NOMO-1 (cell line): ENCODE data around the gene POLR3C.

Experiments
- DNase-seq, 2 experiments: peaks; one replicate each; lab custom pipeline; 2025; ENCODE audit not compliant: unreplicated experiment in 2 of 2; lab: John Stamatoyannopoulos, UW

POLR3C gene

DNA sequence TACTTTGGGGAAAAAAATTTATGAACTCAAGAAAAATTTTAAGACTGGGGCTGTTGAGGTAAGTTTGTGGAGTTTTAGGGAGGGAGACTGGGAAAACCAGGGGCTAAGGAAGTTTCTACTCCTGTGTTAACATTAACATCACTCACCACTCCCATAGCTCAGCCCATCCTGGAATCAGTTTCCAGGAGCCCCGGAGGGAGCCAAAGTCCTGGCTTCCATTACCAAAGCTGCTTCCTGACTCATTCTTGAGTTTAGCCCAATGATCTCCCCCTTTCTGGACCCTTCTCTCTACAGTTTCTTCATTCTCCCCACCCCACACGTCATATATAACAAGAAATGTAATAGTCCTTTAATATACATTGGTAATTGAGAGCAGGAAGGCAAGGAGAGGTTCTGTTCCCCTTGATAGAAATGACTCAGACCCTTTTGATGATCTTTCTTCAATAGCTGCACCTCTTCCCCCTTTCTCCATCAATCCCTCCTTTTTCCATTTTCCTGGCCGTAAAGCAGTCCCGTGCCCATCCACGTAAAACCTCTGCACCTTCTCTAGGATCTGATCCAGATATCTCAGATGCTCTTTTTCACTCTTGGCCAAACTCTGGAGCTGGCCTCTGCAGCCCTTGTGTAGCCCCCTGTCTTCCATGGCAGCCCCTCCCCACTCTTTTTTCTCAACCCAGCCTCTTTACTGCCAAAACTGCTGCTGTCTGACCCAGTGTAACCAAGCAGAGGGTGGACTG, 39.5 kb downstream of the POLR3C start:
- DNase-seq = no peak

DNA sequence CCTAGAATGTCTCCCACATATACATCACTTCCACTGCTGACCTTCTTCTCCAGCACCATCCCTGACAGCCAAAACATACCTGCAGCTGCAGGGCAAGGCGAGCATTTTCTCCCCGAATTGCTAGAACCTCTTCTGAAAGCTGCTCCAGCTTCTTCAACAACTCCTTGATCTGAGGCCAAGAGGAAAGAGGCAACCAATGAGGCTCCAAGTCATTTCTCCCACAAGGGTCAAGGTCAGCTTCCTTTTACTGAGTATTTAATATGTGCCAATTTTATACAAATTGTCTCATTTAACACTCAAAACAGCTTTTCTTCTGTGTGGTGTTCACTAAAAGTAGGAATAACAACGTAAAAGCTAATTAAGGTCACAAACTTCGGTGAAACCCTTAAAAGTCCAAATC, 44.2 kb downstream of the POLR3C start:
- no peak for DNase-seq

DNA sequence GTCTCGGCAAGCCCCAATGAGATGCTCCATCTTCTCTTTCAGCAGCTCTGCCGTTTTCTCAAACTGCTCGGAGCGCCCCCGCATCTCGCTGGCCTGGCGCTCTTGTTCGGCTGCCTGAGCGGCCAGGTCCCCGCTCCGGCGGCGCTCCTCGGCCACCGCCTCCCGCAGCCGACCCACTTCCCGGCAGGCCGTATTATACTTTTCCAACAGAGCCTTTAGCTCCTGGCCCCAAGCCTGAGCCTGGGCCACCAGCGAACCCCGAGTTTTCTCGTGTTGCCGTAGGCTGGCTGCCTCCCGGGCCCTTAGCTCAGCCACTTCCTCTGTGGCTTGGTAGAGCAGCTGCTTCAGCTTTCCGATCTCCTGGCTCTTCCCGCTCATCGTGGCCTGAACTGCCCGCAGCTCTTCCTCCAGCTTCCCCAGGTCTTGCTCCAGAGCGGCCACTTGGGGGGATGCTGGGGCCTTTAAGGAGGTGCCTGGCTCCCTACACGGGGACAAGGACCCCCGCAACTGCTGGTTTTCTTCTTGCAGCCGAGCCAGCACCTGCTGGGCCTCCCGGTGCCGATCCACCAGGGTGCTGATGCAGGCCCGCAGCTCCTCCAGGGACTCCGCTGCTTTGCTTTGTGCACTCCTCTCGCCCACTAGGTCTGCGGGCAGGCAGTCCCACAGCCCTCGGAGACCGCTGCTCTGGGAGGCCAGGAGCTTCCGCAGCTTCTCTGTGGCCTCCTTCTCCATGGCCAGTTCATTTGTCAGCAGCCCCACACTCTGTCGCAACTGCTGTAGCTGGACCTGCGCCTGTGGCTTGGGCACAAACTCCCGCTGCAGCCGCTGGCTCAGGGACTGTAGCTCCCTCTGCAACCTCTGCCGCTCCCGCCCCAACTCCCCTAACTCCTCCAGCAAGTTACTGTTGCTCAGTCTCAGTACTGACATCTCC, 48.3 kb downstream of the POLR3C start:
- peak; percentile 44 to 48 for DNase-seq

DNA sequence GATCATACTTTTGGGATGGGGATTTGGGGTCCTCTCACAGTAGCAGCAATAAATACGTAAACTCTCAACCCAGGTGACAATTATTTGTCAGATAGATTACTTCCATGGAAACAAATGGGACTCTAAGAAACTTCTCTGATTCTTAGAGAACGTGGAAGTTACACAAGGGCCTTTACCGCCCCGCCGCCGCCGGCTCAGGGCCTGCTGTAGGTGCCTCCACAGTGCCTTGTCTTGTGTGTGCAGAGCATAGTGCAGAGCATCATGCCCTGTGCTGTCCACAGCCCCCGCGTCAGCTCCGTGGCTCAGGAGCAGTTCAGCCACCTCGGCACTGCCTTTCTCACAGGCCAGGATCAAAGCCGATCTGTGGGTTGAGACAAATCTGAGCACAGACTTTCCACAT, 50.6 kb downstream of the POLR3C start:
- DNase-seq = no peak

DNA sequence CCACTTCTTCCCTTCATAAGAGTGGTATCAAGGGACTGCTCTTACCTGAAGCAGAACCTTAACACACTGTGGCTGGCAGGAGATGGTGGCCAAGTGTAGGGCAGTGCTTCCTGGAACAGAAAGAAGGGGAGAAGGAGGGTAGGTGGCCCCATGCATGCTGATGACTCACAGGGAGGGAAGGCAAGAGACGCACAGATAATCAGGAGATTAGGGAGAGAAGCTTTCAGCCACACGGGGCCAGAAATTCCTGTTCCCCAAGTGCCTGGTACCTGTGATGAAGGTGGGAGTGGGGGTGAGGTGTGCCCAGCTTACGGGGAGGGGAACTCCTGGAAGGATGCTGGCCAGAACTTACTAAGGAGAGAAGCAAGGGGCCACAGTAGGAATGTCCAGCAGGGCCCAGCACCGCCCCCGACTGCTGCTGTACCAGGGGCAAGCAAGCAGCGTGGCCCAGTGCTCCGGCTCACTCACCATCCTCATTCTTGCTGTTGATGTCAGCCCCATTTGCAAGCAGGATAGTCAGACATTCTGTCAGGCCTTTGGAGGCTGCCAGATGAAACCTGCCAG, 54.0 kb downstream of the POLR3C start:
- DNase-seq = no peak

DNA sequence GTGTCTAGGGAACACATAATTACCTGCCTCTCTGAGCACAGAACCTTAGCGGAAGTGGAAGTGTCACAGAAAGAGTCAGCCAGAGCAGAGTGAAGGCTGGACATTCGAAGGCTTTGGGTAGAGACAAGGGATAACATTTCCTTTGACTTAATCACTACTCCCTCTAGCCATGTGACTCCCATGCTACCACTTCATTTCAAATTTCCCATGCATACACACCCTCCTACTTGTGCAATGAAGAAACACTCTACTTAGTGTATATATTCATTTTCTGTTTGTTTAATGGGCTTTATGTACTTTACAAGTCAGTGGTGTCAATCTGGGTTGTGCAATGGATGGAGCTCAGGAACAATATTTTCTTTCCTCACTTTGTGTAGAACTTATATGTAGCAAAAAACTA, 54.7 kb downstream of the POLR3C start:
- DNase-seq = no peak

DNA sequence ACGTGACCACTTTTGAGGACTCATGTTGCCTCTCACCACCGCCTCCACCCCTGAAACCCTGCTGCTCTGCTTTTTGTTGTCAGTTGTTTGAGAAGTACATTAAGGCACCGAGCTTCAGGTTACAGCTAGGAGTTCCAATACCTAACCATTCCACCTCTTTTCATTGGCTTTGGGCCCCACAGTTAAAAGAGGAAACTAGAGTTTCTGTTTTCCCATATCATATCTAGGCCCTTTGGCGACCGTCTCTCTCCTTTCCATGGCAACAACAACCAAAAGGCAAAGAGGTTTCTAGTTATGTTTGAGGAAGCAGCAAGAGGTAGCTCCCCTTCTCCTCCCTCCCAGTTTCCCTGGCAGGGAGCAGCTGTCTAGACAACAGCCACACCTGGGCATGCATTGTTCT, 55.8 kb downstream of the POLR3C start:
- peak; percentile 3 to 8 for DNase-seq

DNA sequence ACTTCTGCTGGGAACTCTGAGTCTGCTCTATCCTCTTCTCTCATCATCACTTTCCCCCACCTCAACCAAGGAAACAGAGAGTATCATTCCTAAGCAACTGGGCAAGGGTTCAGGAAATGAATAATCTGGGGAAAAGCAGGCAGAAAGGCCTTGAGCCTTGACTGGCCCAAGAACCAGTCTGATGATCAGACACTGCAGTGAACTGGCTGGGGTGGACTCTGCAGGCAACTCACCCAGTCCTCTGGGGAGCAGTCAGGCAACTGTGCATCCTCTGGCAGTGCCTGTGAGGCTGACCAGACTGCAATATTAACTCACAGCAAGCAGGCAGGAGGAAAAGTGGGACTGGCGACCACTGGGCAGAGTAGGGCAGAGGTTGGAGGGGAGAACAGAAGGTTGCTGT, 60.7 kb downstream of the POLR3C start:
- DNase-seq = no peak

DNA sequence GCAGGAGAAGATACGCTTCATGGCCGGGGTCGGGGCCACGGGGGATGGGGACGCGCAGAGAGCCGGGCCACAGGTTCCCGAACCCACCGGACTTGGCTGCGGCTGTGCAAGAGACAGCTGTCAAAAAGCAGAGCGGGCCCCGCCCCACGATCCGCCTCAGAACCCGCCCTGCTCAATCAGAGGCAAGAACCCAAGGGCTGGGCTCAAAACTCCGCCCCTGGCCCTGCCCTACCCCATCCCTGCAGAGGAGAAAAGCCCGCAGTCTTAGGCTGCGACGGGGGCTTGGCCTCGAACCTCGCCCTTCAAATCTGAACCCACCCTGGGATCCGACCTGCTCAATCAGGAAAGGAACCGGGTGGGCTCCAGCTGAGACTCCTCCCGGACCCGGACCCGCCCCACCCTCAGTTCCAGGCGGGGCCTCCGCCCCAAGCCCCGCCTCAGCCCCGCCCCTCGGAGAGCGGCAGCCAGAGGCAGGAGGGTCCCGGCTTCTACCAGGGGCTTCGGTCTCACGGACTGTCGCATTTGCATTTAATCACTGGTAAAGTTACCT, 61.8 kb downstream of the POLR3C start, which contains the start of gene ANKRD35:
Gene ANKRD35 (minus strand): TSS at position 129 of the 550 bp plus-strand sequence. CDS start 108 bp downstream, at position 21.
- peak; percentile 65 to 76 for DNase-seq

DNA sequence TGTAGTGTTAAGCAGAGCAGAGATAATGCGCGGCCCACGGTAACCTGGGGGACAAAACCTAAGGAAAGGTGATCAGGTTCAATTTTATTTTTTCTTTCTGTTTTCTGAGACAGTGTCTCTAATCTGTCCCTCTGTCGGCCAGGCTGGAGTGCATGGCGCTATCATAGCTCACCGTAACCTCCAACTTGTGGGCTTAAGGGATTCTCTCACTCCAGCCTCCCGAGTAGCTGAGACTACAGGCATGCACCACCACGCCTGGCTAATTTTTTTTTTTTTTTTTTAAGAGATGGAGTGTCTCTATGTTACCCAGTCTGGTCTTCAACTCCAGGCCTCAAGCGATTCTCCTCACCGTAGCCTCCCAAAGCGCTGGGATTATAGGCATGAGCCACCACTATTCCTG, 62.4 kb downstream of the POLR3C start:
- DNase-seq = no peak

DNA sequence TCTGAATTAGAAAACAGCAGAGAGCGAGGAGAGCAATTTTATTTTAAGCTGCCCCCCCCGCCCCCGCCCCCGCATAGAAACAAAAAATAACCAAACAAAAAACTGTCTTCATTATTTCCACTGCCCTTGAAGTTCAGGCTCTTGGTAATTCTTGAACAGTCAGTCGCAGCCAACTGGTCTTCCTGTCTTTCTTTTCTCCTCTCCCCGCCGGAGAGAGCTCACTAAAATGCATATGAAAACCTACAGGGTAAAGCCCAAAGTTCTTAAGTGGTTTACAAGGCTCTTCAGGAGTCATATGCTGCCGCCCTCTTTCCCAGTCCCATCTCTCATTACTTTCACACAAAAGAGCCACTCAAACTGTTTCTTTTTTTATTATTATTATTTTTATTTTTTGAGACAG, 62.8 kb downstream of the POLR3C start:
- no peak for DNase-seq

DNA sequence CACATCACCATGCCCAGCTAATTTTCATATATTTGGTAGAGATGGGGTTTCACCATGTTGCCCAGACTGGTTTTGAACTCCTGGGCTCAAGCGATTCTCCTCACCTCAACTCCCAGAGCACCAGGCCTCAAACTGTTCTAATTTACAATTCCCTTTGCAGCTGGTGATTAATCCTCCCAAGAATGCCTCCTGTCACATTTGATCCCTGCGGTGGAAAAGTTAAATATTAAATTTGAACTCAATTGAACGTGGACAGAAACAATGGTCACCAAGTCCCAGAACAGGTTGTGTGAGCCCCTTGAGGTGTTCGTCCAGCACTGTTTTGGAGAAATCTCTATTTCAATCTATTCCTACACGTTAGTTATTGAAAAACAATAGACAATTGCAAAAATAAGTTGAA, 63.6 kb downstream of the POLR3C start:
- DNase-seq = no peak

DNA sequence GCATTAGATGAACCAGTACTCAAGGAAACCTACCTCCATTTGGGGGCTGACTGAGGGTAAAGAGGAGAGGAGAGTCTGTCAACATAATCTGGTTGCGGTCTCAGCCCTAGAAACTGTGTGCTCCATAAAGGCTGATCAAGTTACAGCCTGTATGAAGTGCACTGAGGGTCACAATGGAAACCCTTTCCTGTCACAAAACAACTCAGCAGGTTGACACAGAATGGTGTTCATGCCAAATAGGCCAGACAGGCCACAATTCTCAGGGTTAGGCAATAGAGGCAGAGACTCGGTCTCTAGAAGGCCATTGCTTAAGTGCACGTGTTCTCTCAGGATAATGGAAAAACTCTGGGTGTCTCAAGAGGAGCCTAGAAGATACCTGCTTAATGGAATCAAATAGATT, 65.7 kb downstream of the POLR3C start:
- no peak for DNase-seq

DNA sequence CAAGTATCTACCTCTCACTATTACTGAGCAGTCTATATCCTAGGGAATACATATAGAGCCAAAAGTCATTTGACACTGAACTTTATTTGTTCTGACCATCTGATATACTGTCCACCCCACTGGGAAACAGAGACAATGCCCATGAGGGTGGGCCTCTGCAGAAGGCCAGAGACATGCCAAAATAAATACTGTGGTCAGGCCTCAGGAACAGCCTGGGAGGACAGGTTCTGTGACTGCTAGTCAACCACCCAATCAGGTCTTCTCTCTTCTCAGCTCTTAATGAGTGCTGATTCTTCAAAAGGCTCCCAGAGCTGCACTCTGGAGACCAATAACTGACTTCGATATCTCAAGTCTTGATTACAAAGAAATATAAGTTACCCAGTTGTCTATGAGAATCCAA, 67.1 kb downstream of the POLR3C start:
- DNase-seq = no peak

DNA sequence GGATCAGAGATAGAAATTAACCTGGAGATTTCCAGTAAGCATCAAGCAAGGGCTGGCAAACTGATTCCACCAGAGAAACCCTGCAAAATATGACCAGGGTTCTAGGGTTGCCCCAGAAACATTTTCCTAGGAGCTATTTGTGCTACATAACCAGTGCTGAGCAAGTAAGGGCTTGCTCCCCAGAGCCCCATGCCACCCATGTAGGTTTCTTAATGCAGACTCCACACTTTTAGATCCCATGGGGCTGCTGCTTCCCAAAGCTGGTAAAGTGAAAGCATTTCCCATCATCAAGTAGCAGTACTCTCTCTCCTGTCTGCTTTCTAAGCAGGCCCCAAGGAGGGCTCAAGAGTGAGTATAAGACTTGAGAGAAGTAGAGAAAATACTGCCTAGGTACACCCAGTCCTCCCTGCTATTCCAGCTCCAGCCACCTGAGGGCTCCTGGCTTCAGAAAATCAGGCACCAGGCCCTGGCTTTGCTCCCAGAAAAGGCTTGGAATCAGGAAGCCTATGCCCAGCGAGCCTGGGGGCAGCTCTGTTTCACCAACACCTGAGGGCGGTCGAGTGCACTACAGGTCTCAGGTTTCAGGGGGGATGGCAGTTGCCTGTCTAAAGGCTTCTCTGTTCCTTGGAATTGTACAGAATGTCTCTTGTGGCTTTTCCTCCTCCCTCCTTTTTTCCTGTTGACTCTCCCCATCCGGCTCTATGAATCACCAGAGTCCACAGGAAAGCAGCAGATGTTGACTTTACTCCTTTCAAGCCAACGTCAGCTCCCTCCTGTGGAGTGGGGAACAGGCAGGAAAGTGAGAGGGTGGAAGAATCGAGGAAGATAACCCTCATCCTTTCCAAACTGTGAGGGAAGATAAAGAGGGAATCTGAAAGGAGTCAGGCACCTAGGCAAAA, 67.8 kb downstream of the POLR3C start:
- DNase-seq = peak in 1 of 2 experiments; percentile 19

DNA sequence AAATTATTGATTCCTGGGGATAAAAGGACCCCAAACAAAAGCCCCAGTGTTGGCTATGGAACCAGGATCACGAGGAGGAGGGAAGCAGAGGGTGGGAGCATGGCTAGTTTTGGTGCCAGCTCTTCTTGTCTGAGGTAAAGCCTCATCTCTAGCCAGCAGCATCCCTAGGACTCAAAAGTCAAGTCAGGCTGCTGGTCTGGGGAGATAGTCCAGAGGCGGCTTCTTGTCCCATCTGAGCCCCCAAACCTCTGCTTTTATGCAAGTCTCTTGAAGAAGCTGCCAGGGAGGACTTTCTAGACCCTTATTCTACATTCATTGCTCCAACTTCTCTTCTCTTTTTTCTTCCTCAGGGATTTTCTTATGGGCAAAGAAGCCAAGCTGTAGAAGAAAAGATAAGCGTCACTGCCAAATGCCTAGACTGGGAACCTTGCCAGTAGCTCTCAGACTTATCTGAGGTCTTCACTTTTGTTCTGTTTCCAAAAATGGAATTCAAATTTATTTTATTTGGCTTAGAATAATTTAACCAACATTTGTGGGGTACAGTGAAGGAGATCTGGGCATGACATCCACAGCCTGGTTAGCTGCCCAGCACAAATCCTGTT, 68.6 kb downstream of the POLR3C start:
- no peak for DNase-seq

DNA sequence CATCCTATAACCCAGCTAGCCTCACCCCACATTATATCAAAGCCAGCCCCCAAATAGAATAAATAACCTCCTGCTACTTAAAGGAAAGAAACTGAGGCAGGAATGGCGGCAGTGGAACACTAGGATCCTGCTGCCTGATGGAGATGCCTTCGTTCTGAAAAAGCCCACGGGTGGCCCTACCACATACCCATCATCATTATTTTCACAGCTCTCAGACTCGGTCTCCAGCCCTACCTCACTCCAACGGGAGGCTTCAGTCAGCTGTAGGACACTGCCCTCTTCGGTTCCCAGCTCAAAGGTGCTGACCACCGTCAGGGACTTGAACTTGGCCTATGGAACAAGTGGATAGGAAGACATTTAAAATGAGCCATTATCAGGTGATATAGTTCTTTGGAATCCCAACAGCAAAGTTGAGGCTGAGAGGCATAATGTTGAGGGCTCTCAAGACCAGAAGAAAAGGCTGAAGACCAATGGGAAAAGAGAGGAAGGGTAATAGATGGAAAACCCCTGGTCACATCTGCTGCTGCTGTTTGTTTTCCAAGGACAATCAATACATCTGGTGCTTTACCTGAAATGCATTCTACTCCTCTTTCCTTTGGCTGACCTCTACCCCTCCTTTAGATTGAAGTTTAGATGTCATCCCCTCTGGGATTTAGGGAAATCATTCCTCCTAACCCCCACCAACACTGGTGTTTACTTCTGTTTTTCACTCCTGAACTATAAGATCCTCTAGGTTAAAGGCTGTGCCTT, 69.5 kb downstream of the POLR3C start:
- DNase-seq = no peak
